GM12865 (cell line): Measurements from ENCODE around the gene WFIKKN2.

Source experiments
- DNase-seq: peaks from one replicate; pipeline ENCODE4 v3.0.0; 2010; ENCODE audit warnings: low read depth
- H3K4me3 ChIP-seq: 2 replicates; pipeline ENCODE4 v1.5.1; 2011; ENCODE audit warnings: mild to moderate bottlenecking, low read depth, low read length, control low read depth
- TF ChIP-seq, protein P1 (sequence below): IDR thresholded peaks from 2 replicates; pipeline ENCODE4 v1.5.1; 2011; ENCODE audit warnings: low read length, control low read depth, low read depth, inconsistent platforms; ENCODE audit not compliant: insufficient read depth; ENCODE audit errors: missing control alignments

The WFIKKN2 gene

DNA sequence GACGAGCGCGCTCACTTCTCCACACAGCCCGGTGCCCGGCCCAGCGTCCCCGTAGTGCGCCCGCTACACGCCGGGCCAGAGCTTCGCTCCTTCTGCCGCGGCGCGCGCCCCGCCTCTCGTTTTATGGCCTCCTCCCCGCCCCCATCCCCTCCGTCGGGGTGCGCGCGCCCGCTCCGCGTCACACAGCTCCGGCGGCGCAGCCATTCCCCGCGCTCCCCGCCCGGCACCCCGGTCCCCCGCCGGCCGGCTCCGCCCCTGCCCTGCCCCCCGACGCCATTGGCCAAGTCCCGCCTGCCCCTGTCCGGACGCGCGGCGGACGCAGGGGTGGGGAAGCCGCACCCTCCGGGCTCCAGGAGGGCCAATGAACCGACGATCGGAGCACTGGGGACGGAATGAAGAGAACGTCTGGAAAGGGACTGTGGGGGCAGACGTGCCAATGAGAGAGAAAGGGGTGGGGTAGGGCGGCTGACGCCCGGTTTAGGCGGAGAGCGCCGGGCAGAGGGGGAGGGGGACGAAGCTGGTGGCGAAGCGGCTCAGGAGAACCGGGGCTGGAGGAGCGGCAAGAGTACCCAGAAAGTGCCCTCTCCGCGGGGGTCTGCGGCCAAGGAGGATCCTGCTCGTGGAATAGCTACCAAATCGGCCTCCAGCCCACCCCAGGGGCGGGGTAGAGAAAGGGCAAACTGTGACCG is 31.0 kb downstream of the WFIKKN2 start, which contains the start of gene TOB1:
TOB1 (minus strand) TSS at position 94 of the 689 bp plus-strand sequence. CDS start 2,337 bp downstream, outside the sequence.
- TF ChIP-seq, protein P1, sequence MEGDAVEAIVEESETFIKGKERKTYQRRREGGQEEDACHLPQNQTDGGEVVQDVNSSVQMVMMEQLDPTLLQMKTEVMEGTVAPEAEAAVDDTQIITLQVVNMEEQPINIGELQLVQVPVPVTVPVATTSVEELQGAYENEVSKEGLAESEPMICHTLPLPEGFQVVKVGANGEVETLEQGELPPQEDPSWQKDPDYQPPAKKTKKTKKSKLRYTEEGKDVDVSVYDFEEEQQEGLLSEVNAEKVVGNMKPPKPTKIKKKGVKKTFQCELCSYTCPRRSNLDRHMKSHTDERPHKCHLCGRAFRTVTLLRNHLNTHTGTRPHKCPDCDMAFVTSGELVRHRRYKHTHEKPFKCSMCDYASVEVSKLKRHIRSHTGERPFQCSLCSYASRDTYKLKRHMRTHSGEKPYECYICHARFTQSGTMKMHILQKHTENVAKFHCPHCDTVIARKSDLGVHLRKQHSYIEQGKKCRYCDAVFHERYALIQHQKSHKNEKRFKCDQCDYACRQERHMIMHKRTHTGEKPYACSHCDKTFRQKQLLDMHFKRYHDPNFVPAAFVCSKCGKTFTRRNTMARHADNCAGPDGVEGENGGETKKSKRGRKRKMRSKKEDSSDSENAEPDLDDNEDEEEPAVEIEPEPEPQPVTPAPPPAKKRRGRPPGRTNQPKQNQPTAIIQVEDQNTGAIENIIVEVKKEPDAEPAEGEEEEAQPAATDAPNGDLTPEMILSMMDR = no peak
- peak within 1 kb of the TSS; percentile 81 for H3K4me3 ChIP-seq
- peak; percentile 99 for DNase-seq

DNA sequence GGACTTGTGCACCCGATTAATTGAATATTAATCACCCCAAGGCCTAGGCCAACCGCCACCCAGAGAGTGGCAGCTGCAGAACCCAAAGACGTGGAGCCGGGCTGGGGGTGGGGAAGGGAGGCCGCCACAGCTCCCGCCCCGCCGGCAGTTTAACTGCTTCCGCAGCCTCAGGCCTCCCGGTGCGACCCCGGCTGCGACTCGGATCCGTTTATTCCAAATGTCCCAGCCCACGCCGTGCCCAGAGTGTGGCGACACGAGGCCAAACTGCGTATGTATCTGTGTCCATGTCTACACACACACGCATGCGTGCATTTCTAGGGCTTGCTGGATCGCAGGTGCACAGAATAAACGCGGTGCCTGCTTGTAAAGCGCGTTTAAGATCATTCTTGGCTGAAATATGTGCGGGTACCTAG is 31.6 kb downstream of the WFIKKN2 start:
- peak; percentile 78 for DNase-seq
- TF ChIP-seq, protein P1 = no peak
- H3K4me3 ChIP-seq = peak overlapping the region; percentile 81

DNA sequence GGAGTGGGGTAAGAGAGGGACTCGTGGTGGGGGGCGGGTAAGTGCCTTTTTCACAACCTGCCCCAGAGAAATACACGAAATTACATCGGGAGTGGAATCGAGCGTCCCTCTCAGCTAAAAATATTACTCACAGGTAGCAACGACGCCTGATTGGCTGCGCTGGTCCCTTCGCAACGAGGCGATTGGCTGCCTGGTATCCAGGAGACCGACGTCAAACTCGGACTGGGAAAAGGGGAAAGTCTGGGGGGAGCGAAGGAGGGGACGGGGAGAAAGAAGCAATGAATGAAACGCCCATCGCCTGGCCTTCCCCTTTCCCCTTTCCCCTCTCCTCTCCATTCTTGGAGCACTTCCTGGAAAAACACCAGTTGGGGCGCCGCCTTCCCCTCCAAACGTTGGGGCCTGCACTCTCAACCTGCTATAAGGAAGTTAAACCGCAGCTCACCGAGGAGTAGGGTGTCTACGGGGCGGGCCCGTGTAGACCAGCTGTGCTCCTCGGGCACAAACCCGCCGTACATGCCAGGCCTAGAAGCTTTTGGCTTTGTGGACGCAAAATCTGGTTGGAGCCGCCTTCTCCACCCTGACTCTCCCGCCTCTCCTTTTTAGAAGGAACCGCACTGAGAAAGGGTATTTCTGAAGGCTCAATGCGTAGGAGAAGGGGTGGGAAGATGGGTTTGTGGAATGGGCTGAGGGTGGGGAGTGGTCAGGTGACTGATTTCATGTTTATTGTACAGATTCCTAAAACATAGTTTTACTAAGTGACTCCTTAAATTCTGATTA is 32.2 kb downstream of the WFIKKN2 start:
- peak overlapping the region; percentile 81 for H3K4me3 ChIP-seq
- TF ChIP-seq, protein P1 = no peak

DNA sequence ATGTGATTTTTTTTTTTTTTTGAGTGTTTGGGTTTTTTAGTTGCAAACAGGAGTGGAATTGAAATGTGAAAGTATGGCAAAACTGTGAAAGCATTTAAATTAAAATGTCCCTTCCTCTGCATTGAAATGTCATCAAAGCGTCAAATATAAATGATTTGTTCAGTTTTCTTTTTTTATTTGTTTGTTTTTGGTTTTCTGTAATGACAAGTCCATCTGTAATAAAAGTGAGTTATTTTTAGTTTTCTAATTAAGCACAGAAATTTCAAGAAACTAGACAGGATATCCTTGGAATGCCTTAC is 32.7 kb downstream of the WFIKKN2 start:
- no peak for DNase-seq
- peak overlapping the region; percentile 81 for H3K4me3 ChIP-seq
- TF ChIP-seq, protein P1 = no peak

More for the DNA sequence above, 32.2 kb downstream of the WFIKKN2 start:
- DNase-seq = peak; percentile 95

DNA sequence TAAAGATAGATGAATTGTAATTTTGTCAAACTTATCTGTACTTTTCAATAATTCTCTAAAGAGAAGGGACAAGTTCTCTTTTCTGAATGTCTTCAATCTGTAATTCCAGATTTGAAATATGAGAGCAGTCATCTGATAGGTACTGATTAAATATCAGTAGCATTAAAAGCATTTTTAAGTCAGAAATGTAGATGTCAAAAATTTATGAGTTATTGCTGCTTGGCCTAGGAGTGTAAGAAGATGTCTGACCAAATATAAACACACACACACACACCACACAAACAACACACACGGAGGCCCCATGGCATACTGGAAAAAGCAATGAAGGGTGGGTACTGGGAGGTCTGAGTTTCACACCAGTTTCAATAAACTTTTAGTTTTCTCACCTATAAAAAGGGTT is 33.2 kb downstream of the WFIKKN2 start:
- TF ChIP-seq, protein P1 = no peak
- H3K4me3 ChIP-seq = peak overlapping the region; percentile 81; the same call in 1 of the 2 replicates
- no peak for DNase-seq

DNA sequence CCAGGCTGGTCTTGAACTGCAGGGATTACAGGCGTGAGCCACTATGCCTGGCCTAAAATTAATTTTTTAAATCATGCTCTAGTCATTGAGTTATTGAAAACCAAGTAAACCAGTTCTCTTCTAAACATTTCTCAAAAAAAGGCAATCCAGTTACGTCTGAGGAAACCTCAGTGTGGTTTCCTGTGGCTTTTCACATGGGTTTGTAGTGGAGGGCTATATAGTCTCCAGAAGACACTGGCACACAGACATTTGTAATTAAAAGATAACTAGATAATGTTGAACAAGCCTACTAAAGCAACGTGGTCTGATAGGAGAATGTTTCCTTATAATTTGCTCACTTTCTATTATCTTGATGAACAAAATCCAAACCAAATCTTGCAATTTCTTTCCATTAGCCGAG is 36.0 kb downstream of the WFIKKN2 start:
- no peak overlapping the region for H3K4me3 ChIP-seq
- TF ChIP-seq, protein P1 = no peak
- peak; percentile 39 for DNase-seq
